ENCODE results near the gene CETN2.

Gene CETN2

GRCh38 chrX:152873361-152873760 lies 42.8 kb upstream of the CETN2 start:
- H4K20me1 ChIP-seq (ENCODE audit: control insufficient read depth, insufficient read depth, low read depth, low read length): no peaks in the 10 kb centered on the region
- no peaks in the 10 kb centered on the region for H3K79me2 ChIP-seq (ENCODE audit: control insufficient read depth, low read length)
- H3K4me2 ChIP-seq (ENCODE audit: low read length): no peak overlapping the region
- TF ChIP-seq, protein P1, sequence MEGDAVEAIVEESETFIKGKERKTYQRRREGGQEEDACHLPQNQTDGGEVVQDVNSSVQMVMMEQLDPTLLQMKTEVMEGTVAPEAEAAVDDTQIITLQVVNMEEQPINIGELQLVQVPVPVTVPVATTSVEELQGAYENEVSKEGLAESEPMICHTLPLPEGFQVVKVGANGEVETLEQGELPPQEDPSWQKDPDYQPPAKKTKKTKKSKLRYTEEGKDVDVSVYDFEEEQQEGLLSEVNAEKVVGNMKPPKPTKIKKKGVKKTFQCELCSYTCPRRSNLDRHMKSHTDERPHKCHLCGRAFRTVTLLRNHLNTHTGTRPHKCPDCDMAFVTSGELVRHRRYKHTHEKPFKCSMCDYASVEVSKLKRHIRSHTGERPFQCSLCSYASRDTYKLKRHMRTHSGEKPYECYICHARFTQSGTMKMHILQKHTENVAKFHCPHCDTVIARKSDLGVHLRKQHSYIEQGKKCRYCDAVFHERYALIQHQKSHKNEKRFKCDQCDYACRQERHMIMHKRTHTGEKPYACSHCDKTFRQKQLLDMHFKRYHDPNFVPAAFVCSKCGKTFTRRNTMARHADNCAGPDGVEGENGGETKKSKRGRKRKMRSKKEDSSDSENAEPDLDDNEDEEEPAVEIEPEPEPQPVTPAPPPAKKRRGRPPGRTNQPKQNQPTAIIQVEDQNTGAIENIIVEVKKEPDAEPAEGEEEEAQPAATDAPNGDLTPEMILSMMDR (IDR thresholded peaks at IDR 0.05; ENCODE audit: low read depth, low read length, poor library complexity, severe bottlenecking): no peak
- no peak for TF ChIP-seq EZH2phosphoT487 (IDR thresholded peaks at IDR 0.05; ENCODE audit: borderline replicate concordance, low read length)
- no peaks in the 10 kb centered on the region for H3F3A ChIP-seq (ENCODE audit: control insufficient read depth, insufficient read depth)
- H3K9me2 ChIP-seq (replicated peaks; ENCODE audit: control insufficient read depth, low read length): no peaks in the 10 kb centered on the region
- no peak overlapping the region for H3K4me3 ChIP-seq (ENCODE audit: low read length)
- H3K36me3 ChIP-seq (ENCODE audit: control insufficient read depth, low read length): peaks cover 10% of the 10 kb centered on the region; the same call in 1 of the 2 replicates
- H3K27me3 ChIP-seq (ENCODE audit: control insufficient read depth, low read length): no peaks in the 10 kb centered on the region
- no peak overlapping the region for H3K27ac ChIP-seq (ENCODE audit: low read depth, low read length)
- H3K4me1 ChIP-seq (ENCODE audit: control insufficient read depth, low read length): no peaks in the 10 kb centered on the region
- no peaks in the 10 kb centered on the region for H3K9me3 ChIP-seq (ENCODE audit: control insufficient read depth, insufficient read depth, low read length)

- peaks cover 10% of the 10 kb centered on the region; the same call in 1 of the 2 replicates for H3K36me3 ChIP-seq (ENCODE audit: control insufficient read depth, low read length)
- H3K4me3 ChIP-seq (ENCODE audit: low read length): no peak overlapping the region
- no peak overlapping the region for H3K27ac ChIP-seq (ENCODE audit: low read depth, low read length)
- no peaks in the 10 kb centered on the region for H3K27me3 ChIP-seq (ENCODE audit: control insufficient read depth, low read length)
- H4K20me1 ChIP-seq (ENCODE audit: control insufficient read depth, insufficient read depth, low read depth, low read length): no peaks in the 10 kb centered on the region
- no peak overlapping the region for H3K4me2 ChIP-seq (ENCODE audit: low read length)
- H3K4me1 ChIP-seq (ENCODE audit: control insufficient read depth, low read length): no peaks in the 10 kb centered on the region
- no peaks in the 10 kb centered on the region for H3K9me3 ChIP-seq (ENCODE audit: control insufficient read depth, insufficient read depth, low read length)
- no peaks in the 10 kb centered on the region for H3F3A ChIP-seq (ENCODE audit: control insufficient read depth, insufficient read depth)
- TF ChIP-seq EZH2phosphoT487 (IDR thresholded peaks at IDR 0.05; ENCODE audit: borderline replicate concordance, low read length): no peak
- TF ChIP-seq, protein P1 (IDR thresholded peaks at IDR 0.05; ENCODE audit: low read depth, low read length, poor library complexity, severe bottlenecking): no peak
- no peaks in the 10 kb centered on the region for H3K79me2 ChIP-seq (ENCODE audit: control insufficient read depth, low read length)
- H3K9me2 ChIP-seq (replicated peaks; ENCODE audit: control insufficient read depth, low read length): no peaks in the 10 kb centered on the region
Observed at GRCh38 chrX:152872522-152872921, 42.0 kb upstream of the CETN2 start.

- Histone ChIP-seq H3K27me3 (ENCODE audit: control insufficient read depth, low read length) (no peaks in the 10 kb centered on the region), H3K4me2 (ENCODE audit: low read length) (no peak overlapping the region), H3K36me3 (ENCODE audit: control insufficient read depth, low read length) (peaks cover 12% of the 10 kb centered on the region; the same call in 1 of the 2 replicates), H3K9me2 (replicated peaks; ENCODE audit: control insufficient read depth, low read length) (no peaks in the 10 kb centered on the region), H3K79me2 (ENCODE audit: control insufficient read depth, low read length) (no peaks in the 10 kb centered on the region), H4K20me1 (ENCODE audit: control insufficient read depth, insufficient read depth, low read depth, low read length) (no peaks in the 10 kb centered on the region), H3K9me3 (ENCODE audit: control insufficient read depth, insufficient read depth, low read length) (no peaks in the 10 kb centered on the region), H3K4me3 (ENCODE audit: low read length) (no peak overlapping the region), H3K4me1 (ENCODE audit: control insufficient read depth, low read length) (no peaks in the 10 kb centered on the region), H3F3A (ENCODE audit: control insufficient read depth, insufficient read depth) (no peaks in the 10 kb centered on the region), H3K27ac (ENCODE audit: low read depth, low read length) (no peak overlapping the region)
- no peak for TF ChIP-seq EZH2phosphoT487 (IDR thresholded peaks at IDR 0.05; ENCODE audit: borderline replicate concordance, low read length)
- TF ChIP-seq, protein P1 (IDR thresholded peaks at IDR 0.05; ENCODE audit: low read depth, low read length, poor library complexity, severe bottlenecking): no peak
Observed at GRCh38 chrX:152871260-152871659, 40.7 kb upstream of the CETN2 start.

Data from DOHH2 (cell line).